IPS-11a (cell line): ENCODE measurements around the gene TSSK2.

Source experiments
- H3K4me3 ChIP-seq: one replicate; pipeline ENCODE4 v1.5.1; 2013; ENCODE audit warnings: low read depth, low read length, control low read depth

TSSK2 gene

DNA sequence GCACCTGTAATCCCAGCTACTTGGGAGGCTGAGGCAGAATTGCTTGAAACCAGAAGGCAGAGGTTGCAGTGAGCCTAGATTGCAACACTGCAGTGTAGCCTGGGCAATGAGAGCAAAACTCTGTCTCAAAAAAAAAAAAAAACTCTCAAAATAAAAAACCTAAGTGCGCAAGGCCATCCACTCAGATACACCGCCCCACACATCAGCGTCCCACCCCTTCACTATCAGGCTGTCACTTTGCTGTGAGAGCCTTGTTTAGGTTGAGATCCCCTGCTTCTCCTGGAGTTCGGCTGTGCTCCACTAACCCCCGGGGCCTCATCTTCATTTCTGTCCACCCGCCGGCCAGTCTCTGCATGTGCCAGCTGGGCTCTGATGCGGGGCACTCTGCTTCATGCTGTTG, 35.3 kb downstream of the TSSK2 start:
- no peak overlapping the region for H3K4me3 ChIP-seq

DNA sequence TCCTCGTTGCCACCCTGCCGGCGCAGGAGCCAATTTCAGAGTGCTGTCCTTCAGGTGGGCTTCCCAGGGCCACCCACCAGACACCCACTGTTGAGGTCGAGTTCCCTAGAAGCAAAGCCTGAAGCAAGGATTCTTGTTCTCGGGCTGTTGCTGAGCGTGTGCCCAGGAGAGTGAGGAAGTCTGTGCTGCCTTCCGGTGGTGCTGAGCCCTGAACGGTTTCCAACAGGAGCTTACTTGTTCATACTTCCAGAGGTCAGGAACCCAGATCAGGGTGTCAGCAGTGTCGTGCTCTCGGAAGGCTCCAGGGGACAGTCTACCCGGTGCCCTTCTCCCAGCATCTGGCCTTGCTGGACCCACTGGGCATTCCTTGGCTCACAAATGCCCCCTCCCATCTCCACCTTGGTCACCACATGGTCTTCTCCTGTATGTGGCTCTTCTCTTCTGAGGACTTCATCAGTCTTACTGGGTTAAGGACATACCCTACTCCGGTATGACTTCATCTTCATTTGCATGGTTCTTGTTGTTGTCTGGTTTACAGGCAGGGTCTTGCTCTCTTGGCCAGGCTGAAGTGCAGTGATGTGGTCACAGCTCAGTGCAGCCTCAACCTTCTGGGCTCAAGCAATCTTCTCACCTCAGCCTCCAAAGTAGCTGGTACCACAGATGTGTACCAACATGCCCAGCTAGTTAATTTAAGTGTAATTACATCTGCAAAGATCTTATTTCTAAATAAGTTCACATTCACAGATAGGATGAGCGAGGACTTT, 36.2 kb downstream of the TSSK2 start:
- no peak overlapping the region for H3K4me3 ChIP-seq

DNA sequence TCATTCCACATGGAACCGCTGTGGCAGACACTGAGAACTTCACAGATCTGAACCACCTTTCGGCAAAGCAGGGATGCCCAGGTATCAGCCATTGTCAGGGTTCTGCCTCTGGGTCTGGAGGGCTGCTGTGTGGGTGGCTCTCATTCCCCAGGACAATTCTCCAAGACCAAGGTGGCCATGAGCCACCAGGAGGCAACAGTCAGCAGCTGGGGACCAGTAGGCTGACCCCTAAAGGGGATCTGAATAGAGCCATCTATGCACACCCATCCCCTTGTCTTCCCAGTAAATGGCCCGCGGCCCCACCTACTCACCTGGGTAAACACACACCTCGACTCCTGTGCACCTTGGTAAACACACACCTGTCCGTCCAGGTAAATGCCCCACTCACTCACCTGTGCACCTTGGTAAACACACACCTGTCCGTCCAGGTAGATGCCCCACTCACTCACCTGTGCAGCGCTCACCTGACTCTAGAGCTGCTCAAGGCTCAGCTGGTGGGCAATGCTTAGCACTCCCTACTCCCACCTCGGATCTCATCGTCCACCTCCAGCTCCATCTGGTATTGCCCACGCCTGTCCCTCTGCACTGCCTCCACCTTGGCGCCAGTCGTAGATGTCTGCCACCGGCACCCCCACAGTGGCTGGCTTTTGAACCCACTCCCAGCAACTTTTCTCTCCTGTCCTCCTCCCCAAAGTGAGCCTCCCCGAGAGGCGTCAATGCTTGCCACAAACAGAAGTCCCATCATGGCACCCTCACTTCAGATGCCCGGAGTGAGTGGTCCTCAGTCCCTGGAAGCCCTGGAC, 37.2 kb downstream of the TSSK2 start:
- no peak overlapping the region for H3K4me3 ChIP-seq

DNA sequence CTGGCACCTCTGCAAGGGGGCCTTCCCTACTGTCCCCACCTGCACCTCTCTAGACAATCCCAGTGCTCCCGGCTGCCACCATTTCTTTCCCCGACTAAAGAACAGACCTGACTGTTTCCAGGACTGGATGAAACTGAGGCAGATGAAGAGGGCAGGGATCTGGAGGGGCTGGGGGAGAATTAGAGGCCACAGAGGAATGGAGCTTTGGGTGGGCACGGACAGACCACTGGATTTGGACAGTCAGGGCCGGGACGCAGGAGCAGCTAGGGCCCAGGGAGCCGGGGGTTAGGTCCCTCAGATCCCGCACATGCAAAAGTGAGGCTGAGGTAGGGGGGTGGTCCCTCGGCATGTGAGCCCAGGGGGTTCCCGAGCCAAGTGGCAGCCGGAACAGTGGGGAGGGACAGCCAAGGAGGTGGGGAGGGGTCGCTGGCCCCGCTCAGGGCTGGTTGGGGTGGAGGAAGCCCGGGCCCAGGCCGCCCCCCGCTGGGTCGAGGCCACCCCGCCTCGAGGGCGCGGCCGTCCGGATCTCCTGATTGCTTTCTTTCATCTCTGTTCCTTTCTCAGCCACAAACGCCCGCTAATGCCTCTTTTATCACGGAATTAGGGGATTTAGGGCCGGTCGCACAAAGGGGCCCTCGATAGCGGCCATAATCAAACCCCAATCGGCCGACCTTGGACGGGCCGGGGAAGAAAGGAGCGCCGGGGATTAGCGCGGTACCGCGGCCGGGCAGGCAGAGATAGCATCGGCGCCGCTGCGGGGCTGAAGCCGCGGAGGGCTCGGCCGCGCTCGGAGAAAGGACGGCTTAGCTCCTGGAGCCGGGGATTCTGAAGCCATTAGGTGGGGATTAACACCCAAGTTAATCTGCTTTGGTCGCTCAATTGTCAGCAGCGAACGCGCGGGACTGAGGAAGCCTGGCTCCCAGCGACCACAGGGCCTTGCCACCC, 38.2 kb downstream of the TSSK2 start:
- H3K4me3 ChIP-seq = no peak overlapping the region

DNA sequence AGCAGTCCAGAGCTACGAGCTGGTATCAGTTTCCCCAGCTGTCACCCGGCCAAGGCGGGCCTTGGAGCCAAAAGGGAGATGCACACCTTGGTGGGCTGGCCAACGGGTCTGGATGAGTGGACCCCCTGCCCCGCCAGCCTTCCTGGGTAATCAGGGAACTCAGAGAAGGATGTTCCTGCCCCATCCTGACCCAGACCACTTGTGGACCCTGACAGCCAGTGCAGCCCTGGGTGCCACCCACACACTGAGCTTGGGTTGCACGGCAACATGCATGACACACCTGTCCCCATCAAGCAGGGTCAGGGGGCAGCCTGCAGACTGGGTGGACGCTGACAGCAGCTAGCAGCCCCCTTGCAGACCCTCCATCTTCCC, 38.8 kb downstream of the TSSK2 start:
- H3K4me3 ChIP-seq = no peak overlapping the region

DNA sequence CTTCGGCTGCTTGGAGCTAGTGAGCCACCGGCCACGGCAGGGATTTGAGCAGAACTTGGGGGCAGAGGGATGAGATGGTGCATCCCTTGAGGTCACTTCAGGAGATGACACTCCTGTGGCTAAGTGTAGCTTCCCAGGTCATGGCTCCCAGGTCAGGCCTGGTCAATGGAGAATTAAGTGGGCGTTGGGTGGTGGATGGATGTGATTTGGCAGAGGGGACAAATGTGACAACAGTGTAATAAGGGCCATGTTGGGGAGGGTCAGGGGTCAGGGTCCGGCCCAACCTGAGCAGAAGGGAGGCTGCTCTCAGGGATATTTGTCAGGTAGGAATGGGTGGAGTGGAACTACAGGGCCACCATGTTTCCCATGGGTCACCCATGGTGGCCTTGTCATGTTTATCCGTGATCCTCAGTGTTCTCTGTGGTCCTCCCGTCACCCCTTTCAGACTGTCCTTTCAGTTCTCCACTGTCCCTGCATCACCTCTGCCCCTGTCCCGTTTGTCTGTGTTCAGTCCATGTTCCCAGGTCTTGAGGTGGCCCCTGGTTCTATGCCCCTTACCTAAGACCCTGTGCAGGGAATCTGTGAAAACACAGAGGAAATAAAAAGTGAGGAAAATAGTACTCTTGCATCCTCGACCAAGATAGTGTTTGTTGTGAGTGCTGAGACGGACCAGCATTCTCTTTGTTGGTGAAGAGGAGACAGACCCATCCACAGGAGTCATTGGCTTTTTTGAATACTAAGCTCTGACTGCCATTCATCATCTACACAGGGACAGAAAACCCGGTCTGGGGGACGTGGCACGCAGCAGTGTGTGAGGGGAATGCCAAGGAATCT, 41.3 kb downstream of the TSSK2 start:
- H3K4me3 ChIP-seq = peak overlapping the region; percentile 93

DNA sequence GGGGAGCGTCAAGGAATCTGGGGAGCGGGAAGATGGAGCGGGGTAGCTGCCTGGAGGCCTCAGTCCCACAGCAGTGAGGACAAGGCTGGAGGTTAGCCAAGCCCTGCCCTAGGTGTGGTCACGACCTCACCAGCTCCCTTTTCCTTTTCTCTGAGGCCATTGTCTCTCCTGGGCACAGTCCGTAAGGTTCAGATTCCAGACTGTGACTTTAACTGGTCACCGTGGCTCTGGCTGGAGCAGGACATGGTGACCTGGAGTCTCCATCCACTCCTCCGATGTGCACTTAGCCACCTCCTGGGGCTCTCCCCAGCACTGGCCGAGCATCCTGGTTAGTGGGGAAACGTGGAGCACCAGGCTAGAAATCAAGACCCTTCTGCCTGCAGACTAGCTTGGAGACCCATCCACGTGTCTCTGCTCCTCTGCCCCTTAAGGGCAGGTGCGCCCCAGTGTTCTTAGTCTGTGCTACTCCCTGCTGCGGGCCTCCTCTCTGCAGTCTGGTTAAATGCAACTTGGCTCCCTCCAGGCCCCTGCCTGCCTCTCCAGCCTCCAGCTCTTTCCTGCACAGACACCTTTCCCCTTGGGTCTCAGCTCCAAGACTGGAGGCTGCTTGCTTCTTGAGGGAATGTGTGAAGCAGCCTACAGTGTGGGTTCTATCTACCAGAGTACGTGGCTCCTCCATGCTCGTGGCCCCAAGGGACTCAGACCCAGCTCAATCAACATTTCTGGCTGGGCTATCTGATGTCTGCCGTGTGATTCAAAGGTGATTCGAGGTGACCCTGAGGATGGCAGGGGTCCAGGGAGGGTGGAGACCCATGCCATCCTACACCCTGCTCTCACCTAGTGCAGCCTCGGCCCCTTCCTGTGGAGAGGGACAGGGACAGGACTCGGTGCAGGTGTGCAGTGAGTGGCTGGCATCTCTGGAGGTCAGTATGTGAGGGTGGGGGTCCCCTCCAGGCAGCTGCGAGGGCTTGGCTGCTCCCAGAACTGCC, 42.2 kb downstream of the TSSK2 start:
- H3K4me3 ChIP-seq = no peak overlapping the region

DNA sequence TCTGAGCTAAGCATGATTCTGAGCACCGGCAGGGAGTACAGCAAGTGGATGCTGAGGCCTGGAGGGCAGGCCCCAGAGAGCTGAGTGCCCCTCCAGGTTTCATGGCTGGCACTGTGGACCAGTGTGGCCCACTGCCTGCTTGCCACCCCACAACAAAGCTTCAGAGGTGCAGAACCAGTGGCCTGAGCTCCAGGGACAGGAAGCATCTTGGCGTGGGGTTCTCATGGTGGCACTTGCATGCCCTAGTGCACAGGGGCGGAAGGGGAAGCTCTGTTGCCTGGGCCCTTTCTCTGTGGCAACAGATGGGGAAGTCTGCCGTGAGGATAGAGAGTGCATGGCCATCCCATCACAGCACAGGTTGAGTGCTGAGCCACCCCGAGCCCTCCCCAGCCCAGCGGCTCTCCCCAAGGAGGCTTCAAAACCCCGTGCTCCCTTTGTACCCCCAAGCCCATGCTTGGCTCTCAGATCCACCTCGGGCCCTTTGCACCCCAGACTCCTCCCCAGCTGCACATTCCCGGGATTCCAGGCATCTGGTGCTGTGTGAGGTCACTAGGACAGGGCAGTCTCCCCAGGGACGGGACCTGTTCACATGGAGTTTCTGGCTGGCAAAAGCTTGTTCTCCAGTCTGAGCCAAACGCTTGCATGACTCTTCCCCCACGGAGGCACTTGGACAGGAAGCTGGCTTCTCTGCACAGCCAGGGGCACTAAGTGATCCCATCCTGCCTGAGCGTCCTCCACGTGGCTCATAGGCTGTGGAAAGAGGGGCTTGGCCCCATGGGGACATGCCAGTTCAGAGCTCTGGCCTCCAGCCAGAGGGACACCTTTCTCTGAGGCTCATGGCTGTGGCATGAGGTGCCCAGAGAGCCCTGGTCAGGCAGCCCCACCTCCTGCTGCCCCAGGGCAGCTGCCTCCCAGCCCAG, 43.3 kb downstream of the TSSK2 start:
- H3K4me3 ChIP-seq = no peak overlapping the region

DNA sequence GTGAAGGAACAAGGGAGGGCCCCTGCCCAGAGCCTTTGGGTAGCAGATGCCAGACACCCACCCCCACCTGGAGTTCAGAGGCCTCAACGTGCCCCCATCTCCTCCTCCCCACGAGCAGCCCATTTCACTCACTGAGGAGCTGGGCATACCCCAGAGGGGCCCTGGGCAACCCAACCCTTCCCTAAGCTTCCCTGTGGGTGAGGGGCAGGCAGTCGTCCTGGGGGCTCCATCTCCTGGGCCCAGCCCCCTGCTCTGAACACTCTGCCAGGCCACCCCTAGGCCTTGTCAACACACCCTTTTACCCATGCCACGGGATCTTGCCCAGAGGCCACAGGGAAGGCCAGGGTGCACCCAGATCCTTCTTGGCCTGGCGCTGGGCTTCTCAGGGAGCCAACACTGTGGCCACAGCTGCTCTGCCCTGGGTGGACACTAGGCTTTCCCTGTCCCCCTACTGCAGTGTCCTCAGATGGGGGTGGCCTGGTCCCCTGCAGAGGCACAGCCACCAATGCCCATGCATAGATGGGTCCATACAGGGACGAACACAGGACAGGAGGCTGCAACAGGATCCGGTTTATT, 44.0 kb downstream of the TSSK2 start:
- H3K4me3 ChIP-seq = no peak overlapping the region

DNA sequence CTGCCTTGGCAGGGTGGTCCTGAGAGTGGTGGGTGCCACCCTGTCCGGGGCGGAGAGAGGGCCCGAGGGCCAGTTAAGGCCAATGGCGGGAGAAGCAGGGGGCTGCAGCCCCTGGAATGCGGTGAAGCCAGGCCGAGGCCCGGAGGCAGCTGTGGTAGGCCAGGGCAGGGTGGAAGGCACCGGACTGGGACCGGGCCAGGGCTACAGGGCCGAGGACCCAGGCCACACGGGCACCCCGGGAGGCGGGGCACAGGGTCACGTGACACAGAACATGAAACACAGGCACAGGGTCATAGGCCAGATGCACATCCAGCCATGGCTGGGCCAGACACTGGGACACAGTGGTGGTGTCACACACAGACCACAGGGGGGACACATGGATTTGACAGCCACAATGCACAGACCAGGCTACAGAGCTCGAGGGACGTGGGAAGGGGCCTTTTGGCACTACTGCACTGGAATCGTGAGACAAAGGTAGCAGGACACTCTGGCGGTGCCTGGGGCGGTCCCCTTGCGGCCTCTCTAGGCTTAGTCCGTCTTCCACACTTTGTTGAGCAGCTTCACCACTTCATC, 44.6 kb downstream of the TSSK2 start:
- no peak overlapping the region for H3K4me3 ChIP-seq

DNA sequence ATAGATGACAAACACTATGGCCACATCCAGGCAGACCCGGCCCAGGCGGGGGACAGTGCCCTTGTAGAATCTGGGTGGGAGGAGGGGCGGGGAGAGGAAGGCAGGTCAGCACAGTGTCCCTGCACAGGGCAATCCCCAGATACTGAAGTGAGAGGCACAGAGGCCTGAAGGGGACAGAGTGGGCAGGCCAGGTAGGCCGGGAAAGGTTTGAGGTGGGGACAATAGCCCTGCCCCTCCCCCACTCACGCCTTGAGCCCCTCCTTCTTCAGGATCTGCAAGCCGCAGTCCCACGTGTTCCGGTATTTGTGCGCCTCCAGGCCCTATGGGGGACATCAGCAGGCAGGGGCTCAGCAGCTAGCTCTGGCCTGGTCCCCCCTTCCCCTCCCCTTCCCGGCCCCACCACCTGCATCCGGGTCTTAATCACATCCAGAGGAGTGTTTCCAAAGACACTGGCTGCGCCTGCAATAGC, 45.1 kb downstream of the TSSK2 start:
- no peak overlapping the region for H3K4me3 ChIP-seq

DNA sequence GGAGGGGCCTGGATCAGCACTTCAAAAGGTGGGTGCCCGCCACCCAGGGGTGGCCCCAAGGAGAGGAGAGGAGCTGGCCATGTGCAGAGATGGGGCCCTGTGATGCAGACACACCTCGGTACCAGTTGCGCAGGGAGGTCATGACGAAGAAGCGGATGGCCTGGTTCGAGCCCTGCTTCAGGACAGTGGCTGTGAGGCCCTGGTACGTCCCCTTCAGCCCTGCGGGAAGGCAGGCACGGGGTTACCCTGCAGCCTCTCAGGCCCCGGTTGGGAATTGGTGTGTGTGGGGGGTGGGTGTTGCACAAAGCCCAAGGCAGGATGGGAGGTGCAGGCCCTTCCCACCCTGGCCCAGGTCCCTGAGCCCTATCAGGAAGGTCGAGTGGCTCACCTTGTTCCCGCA, 45.6 kb downstream of the TSSK2 start:
- H3K4me3 ChIP-seq = no peak overlapping the region

DNA sequence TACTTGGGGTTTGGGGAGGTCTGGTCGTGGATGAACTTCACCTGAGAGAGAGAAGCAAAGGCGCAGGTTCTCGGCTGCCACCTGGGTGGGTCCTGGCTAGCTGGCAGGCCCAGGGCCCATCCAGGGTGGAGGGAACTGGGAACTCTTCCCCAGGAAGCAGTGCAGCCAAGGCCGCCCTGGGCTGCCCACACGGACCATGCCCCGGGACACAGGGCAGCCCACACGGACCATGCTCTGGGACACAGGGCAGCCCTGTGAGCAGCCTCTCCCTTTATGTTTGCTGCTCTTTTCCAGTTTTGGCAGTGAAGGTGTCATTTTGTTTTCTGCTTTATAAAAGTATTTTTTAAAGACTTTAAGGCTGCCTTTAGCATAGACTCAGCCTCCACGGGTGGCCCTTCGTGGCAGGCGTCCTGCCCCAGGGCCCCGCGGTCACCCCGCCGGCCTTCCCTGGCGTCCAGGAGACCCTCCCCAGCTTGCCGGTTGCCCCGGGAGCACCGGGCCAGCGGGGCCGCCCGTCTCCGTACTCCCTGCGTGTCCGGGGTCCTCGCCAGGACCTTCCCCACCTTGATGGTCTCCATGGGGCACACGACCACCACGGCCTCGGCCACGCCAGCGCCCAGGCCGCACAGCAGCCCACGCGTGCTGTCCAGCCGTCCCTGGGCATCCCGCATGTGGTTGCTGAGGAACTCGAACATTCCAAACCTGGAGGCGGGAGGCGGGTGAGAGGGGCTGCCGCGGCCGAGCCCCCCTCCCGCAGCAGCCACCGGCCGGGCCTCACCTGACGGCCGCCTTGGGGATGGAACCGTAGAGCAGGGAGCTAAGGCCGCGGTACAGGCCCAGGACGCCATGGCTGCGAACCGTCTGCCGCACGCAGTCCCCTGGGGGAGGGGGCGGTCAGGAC, 46.3 kb downstream of the TSSK2 start:
- peak overlapping the region; percentile 67 for H3K4me3 ChIP-seq

DNA sequence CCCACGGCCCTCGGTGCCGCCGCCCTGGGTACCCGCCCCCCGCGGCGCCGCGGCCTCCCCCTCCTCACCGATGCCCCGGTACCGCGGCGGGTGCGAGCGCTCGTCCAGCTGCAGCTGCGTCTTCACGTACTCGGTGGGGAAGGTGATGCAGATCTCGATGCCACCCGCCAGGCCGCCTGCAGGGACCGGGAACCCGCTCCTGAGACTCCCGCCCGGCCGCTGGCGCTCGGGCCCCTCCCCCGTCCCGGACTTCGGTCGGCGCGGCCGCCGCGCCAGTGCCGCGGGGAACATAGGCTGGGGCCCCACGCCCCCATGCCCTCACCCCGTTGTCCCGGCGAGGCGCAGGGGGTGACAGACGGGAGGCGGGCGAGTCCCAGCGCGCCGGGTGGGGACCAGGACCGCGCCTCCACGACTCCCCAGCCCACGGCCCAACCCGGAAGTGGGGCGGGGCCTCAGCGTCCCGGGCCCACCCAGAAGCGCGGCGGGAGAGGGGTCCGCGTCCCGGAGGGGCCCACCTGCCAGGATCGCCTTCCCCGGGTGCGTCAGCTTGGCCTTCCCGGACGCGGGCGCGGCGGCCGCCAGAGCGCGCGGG, 47.1 kb downstream of the TSSK2 start:
- peak overlapping the region; percentile 67 for H3K4me3 ChIP-seq

DNA sequence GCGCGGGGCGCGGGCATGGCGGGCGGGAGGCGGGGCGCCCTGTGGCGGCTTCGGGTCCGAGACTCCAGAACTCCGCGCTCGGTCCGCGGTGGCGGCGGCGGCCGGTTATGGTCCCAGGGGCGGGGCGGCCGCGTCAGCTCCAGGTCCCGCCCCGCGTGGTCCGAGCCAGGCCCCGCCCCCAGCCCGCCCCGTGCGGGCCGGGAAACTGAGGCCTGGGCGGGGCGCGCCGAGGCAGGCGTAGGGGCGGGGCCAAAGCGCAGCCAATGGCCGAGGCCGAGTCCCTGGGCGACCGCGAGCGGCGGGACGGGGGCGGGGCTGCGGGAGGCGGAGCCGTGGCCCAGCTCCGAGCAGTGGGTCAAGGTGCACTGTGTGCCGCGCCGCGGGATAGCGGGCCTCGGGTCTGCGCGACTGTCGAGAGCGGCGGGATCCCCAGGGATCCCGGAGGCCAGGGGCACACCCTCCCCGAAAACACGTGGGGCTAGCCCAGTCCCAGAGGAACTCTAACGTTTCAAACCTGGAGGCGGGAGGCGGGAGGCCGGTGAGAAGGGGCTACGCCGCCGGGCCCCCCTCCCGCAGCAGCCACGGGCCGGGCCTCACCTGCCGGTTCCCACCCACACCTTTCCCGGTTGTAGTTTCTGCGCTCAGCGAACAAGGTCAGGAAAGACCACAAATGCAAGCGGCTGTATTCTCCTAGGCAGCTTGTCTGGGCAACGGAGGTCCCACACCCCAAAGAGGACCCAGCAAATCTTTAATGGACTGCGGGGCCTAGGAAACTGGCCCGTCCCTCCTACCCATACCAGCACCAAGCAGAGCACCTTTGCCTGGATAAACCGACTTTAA, 47.8 kb downstream of the TSSK2 start, which contains the start of gene SLC25A1:
SLC25A1 (minus strand) TSS at position 80 of the 840 bp plus-strand sequence; CDS start at position 17, 63 bp downstream.
- H3K4me3 ChIP-seq = peak within 1 kb of the TSS; percentile 67
